ENCODE results near the gene RAB1B.

- TF ChIP-seq, protein P1, sequence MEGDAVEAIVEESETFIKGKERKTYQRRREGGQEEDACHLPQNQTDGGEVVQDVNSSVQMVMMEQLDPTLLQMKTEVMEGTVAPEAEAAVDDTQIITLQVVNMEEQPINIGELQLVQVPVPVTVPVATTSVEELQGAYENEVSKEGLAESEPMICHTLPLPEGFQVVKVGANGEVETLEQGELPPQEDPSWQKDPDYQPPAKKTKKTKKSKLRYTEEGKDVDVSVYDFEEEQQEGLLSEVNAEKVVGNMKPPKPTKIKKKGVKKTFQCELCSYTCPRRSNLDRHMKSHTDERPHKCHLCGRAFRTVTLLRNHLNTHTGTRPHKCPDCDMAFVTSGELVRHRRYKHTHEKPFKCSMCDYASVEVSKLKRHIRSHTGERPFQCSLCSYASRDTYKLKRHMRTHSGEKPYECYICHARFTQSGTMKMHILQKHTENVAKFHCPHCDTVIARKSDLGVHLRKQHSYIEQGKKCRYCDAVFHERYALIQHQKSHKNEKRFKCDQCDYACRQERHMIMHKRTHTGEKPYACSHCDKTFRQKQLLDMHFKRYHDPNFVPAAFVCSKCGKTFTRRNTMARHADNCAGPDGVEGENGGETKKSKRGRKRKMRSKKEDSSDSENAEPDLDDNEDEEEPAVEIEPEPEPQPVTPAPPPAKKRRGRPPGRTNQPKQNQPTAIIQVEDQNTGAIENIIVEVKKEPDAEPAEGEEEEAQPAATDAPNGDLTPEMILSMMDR (IDR thresholded peaks at IDR 0.05): no peak
- TF ChIP-seq POLR2A (IDR thresholded peaks at IDR 0.05): no peak
Observed at GRCh38 chr11:66243782-66244535, 24.5 kb upstream of the RAB1B start.

Data from vagina (tissue), 2 donors.